GM21576 (cell line): Measurements from ENCODE around the gene MT1F.

Experiments
- ATAC-seq: cut with Tn5 transposase; IDR thresholded peaks from one replicate; pipeline ENCODE4 v1.9.1; 2021; ENCODE audit warnings: mild to moderate bottlenecking, moderate library complexity; ENCODE audit not compliant: unreplicated experiment

The MT1F gene

DNA sequence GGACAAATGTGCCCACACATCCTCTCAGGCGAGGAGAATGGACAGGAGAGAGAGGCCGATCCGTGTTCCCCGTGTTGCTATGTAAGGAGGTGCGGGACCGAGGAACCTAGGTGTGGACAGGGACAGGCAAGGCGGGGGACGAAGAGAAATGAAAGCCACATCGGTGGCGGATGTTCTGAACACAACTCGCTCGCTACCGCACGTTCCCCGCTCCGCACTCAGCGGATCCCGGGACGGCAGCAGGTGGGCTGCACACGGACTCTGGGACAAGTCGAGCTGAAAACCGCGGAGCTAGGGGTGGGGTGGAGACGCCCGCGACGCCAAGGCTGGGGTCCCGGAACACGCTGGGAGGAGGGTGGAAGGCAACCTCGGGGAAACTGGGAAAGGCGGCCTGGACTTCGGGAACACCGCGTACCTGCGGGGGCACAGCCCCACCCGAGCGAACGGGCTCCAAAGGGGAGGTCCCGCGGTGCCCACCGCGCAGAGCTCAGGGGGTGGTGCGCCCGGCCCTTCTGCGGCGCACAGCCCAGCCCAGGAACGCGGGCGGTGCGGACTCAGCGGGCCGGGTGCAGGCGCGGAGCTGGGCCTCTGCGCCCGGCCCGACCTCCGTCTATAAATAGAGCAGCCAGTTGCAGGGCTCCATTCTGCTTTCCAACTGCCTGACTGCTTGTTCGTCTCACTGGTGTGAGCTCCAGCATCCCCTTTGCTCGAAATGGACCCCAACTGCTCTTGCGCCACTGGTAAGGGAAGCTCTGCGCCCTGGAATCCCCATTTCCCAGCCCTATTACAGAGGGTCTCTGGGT, 32.4 kb upstream of the MT1F start, which contains the start of gene MT1E:
Gene MT1E (plus strand): TSS at position 642 of the 803 bp plus-strand sequence. CDS start 71 bp downstream, at position 713.
- ATAC-seq = no peak

DNA sequence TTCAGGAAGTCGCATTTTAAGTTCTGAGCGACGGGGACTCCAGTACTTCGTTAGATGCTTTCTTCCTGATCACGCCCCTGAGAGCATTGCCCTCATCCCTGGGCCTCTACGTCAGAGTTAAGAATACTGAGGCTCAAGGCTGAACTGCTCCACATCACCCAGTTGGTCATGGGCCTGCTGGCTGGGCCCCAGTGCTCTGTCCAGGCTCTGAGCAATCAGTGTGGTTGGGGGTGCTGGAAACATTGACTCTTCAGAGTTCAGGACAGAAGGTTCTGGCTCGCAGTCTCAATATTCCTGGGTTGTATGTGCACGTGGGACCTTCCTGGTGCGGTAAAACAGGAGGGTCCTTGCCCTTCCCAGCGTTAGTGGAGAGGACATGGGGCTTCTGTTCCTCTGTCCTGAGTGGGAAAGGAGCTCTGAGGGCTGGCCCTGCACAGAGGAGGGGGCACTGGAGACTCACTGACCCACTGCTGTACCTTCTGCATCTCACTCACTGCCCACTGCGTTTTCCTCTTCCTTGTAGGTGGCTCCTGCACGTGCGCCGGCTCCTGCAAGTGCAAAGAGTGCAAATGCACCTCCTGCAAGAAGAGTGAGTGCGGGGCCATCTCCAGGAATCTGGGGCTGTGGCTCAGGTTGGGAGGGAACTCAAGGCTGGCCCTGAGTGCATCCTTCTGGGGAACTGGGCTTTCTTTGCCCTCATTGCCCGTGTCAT, 31.7 kb upstream of the MT1F start:
- no peak for ATAC-seq

DNA sequence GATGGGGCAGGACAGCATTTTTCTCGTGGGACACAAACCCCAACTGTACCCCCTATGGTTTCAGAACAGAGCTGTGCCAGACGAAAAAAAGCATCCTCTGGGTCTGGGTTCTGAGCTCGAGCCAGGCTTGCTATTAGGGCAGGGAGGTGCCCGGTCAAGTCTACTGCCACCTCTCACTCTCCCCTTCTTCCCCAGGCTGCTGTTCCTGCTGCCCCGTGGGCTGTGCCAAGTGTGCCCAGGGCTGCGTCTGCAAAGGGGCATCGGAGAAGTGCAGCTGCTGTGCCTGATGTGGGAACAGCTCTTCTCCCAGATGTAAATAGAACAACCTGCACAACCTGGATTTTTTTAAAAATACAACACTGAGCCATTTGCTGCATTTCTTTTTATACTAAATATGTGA, 31.1 kb upstream of the MT1F start:
- ATAC-seq = no peak

DNA sequence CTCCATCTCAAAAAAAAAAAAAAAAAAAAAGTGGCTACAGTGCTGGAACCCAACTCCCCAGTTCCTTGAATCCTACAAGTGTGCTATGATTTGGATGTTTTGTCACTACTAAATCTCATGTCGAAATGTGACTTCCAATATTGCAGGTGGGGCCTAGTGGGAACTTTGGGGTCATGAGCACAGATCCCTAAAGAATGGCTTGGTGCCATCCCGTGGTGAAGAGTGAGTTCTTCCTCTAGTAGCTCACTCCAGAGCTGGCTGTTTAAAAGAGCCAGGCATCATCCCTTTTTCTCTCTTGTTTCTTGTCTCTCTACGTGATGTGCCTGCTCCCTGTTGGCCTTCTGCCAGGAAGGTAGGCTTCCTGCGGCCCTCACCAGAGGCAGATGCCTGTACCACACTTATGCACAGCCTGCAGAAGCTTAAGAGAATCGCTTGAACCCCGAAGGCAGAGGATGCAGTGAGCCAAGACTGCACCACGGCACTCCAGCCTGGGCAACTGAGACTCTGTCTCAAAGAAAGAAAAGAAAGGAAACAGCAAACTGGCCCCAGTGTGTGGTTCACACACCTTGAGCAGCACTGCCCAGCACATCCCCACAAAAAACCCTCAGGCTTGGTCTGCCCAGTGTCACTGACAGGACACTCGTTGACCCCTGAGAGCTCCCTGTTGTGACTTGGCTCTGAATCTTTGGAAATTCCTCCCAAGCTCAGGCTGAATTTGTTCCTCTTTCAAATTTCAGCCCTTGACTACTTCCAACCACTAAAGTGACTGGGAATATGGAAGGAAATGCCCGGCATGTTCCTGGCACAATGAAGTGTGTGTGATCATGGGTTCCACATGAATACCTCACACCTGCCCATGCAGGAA, 29.0 kb upstream of the MT1F start:
- no peak for ATAC-seq

DNA sequence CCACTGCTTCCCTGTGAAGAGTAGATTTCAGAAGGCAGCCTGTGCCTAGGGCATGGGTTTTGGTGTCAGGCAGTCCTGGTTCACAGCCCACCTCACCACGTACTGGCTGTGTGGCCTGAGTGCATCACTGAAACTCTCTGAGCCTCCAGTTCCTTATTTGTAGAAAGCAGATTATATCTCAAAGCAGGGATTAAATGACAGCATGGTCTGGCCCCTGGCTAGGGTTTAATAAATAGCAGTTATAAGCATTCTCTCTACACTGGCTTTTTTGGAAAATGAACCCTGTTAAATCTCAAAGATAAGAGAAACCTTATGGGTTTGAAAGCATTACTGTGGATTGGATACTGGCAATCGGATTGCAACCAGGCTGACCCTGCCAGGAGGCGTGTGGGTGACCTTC, 28.2 kb upstream of the MT1F start:
- ATAC-seq = no peak

DNA sequence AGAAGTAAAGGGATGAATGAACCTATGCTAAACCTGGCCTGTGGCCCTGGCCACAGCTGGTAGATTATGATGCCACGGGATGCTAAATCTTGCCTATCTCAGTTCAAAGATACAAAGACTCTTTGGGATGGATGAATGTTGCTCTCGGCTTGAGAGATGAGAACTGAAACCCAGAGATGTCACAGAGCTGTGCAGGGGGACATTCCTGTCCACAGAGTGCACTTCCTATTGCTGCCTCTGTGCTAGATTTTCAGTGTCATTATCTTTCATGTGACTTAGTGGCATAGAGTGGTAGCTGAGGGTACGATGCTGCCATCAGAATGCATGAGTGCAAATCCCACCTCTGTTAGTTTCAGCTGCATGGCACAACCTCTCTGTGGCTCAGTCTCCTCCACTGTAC, 27.6 kb upstream of the MT1F start:
- ATAC-seq = peak; percentile 88

DNA sequence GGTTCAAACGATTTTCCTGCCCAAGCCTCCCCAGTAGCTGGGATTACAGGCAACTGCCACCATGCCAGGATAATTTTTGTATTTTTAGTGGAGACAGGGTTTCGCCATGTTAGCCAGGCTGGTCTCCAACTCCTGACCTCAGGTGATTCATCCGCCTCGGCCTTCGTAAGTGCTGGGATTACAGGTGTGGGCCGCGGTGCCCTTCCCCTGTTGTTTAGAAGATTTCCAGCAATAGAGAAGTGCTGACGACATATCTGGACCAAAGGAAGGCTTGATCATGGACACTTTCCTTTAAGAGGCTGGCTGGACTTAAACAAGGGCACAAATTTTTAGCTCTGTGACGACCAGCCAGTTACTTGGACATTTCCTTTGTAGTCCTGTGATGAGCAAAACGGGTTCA, 26.6 kb upstream of the MT1F start:
- no peak for ATAC-seq

DNA sequence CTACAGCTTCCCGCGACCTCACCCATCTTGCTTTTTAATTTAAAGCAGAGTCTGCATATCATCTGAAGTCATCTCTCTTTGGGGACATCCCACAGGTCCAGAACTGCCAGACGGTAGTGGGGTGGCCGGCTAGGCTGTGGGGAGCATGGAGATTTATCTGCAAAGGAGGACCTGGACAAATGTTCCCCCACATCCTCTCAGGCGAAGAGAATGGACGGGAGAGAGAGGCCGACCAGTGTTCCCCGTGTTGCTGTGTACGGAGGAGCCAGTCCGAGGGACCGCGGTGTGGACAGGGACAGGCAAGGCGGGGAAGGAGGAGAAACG, 26.0 kb upstream of the MT1F start:
- no peak for ATAC-seq

DNA sequence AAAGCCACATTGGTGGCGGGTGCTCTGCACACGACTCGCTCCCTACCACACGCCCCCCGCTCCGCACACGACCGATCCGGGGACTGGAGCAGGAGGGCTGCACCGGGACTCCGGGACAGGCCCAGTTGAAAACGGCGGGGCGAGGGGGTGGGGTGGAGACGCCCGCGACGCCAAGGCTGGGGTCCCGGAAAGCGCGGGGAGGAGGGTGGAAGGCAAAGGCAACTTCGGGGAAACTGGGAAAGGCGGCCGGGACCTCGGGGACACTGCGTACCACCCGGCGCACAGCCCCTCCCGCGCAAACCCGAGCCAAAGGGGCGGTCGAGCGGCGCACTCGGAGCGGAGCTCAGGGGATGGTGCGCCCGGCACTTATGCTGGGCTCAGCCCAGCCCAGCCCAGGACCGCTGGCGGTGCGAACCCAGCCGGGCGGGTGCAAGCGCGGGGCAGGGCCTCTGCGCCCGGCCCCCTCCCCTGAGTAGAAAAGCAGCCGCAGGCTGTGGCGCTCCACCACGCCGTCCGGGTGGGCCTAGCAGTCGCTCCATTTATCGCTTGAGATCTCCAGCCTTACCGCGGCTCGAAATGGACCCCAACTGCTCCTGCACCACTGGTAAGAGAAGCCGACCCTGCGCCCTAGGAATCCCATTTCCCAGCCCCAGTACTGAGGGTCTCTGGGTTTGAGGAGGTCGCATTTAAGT, 25.5 kb upstream of the MT1F start, which contains the start of gene MT1M:
Gene MT1M (plus strand): TSS at position 504 of the 692 bp plus-strand sequence. CDS start 73 bp downstream, at position 577.
- no peak for ATAC-seq

DNA sequence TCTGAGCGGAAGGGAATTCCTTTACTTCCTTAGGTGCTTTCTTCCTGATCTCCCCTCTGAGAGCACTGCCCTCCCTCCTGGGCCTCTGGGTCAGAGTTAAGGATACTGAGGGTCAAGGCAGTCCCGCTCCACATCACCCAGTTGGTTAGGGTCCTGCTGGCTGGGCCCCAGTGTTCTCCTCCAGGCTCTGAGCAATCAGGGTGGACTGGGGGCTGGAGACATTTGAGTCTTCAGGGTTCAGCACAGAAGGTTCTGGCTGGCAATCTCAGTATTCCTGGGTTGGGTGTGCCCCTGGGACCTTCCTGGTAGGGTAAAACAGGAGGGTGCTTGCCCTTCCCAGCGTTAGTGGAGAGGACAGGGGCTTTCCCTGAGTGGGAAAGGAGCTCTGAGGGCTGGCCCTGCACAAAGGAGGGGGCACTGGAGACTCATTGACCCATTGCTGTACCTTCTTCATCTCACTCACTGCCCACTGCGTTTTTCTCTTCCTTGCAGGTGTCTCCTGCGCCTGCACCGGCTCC, 24.9 kb upstream of the MT1F start:
- no peak for ATAC-seq

DNA sequence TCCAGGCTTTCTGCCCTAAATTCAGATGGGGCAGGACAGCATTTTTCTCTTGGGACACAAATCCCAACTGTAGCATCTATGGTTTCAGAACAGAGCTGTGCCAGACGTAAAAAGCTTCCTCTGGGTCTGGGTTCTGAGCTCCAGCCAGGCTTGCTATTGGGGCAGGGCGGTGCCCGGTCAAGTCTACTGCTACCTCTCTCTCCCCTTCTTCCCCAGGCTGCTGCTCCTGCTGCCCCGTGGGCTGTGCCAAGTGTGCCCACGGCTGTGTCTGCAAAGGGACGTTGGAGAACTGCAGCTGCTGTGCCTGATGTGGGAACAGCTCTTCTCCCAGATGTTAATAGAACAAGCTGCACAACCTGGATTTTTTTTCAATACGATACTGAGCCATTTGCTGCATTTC, 24.2 kb upstream of the MT1F start:
- no peak for ATAC-seq

DNA sequence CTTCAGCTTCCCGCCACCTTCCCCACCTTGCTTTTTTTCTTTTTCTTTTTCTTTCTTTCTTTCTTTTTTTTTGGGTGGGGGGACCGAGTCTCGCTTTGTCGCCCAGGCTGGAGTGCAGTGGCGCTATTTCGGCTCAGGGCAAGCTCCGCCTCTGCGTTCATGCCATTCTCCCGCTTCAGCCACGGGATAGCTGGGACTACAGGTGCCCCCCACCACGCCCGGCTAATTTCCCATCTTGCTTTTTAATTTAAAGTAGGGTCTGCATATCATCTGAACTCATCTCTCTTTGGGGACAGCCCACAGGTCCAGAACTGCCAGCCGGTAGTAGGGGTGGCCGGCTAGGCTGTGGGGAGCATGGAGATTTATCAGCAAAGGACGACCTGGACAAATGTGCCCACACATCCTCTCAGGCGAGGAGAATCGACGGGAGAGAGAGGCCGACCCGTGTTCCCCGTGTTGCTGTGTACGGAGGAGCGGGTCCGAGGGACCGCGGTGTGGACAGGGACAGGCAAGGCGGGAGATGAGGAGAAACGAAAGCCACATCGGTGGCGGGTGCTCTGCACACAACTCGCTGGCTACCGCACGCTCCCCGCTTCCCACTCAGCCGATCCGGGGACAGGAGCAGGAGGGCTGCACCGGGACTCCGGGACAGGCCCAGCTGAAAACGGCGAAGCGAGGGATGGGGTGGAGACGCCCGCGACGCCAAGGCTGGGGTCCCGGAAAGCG, 22.9 kb upstream of the MT1F start:
- ATAC-seq = no peak

DNA sequence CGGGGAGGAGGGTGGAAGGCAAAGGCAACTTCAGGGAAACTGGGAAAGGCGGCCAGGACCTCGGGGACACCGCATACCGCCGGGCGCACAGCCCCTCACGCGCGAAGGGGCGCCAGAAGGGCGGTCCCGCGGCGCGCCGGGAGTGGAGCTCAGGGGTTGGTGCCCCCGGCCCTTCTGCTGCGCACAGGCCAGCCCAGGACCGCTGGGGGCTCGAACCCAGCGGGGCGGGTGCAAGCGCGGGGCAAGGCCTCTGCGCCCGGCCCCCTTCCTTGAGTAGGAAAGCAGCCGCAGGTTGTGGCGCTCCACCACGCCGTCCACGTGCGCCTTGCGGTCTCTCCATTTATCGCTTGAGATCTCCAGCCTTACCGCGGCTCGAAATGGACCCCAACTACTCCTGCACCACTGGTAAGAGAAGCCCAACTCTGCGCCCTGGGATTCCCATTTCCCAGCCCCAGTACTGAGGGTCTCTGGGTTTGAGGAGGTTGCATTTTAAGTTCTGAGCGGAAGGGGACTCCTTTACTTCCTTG, 22.3 kb upstream of the MT1F start:
- ATAC-seq = no peak

DNA sequence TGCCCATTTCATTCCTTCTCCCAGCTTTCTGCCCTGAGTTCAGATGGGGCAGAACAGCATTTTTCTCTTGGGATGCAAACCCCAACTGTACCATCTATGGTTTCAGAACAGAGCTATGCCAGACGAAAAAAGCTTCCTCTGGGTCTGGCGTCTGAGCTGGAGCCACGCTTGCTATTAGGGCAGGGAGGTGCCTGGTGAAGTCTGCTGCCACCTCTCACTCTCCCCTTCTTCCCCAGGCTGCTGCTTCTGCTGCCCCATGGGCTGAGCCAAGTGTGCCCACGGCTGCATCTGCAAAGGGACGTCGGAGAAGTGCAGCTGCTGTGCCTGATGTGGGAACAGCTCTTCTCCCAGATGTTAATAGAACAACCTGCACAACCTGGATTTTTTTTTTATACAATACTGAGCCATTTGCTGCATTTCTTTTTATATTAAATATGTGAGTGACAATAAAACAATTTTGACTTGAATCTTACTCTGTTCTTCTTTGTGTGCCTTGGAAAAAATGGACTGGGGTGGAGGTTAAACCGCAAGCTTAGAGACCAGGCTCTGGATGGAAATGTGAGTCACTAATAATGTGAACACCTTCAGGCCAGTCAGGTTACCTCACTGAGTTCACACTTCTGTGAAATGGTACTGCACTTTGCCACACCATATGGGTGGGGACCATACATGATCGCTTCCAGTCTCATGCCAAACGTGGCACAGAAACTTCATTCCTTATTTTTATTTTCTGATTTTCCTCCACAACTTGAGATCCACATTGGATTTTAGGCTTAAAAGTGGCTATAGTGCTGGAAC, 20.9 kb upstream of the MT1F start:
- ATAC-seq = no peak

DNA sequence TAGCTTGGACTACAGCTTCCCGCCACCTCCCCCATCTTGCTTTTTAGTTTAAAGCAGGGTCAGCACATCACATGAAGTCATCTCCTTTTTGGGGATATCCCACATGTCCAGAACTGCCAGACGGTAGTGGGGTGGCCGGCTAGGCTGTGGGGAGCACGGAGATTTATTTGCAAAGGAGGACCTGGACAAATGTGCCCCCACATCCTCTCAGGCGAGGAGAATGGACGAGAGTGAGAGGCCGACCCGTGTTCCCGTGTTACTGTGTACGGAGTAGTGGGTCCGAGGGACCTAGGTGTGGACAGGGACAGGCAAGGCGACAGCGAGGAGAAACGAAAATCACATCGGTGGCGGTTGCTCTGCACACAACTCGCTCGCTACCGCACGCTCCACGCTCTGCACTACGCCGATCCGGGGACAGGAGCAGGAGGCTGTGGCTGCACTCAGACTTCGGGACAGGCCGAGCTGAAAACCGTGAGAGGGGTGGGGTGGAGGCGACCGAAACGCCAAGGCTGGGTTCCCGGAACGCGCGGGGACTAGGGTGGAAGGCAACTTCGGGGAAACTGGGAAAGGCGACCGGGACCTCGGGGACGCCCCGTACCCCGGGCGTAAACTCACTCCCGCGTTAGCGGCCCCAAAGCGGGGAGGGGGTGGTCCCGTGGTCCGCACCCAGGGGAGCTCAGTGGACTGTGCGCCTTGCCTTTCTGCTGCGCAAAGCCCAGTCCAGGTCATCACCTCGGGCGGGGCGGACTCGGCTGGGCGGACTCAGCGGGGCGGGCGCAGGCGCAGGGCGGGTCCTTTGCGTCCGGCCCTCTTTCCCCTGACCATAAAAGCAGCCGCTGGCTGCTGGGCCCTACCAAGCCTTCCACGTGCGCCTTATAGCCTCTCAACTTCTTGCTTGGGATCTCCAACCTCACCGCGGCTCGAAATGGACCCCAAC, 19.7 kb upstream of the MT1F start, which contains the start of gene MT1A:
Gene MT1A (plus strand): TSS at position 853 of the 937 bp plus-strand sequence. CDS start 73 bp downstream, at position 926.
- ATAC-seq = no peak

DNA sequence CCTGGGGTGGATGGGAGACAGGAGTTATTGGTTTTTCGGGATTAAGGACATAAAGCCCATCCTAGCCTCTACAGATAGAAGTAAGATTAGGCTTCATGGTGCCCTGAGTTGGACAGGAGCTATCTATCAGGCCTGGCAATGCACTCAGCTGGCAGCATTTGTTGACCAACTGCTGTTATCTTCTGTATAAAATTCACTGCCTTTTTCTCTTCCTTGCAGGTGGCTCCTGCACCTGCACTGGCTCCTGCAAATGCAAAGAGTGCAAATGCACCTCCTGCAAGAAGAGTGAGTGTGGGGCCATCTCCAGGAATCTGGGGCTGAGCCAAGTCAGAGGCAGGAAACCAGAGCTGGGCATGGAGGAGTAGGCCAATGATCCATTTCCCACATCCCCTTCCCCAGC, 18.7 kb upstream of the MT1F start:
- ATAC-seq = no peak

DNA sequence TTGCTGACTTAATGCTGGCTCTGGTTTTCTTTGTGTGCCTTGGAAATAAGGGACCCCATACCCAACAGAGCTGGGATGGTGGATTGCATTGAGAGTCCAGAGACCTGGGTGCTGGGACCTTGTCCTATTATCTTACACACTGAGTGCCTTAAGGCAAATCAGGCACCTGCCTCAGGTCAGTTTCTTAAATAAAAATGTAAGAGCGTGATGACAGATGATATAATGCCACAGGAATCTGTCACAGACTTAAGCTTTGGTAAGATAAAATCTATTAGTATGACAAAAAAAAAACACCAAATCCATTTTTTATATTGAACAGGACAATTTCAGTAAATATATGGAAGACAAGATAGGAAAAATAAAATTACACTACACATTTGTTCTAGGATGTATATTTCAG, 17.7 kb upstream of the MT1F start:
- ATAC-seq = no peak

DNA sequence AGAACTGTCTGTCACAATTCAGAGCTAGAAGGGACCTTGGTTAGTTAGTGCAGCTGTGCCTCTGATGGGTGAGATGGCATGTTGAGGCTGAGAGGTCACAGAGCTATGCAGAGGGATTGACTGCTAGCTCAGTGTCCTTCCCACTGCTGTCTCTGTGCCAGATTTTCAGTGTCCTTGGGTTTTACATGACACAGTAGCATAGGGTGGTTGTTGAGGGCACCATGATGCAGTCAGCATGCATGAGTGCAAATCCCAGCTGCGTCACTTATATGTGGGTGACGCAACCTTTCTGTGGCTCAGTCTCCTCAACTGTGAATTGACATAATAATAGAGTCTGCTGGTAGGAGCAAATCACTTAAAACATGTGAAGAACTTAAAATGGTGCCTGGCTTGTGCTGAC, 16.6 kb upstream of the MT1F start:
- ATAC-seq = no peak
